Posterior vena cava (tissue), 2 donors: ENCODE measurements around the gene ERBB2. TPM values are rescaled to one million over a fixed set of nuclear protein-coding genes. Genes with fewer than 3 reads are reported as not detected.
A peak's percentile ranks its signal among the peaks of the same experiment; 100 is the strongest.
"Not testable (repeated sequence)": the region's sequence is repeated elsewhere in the genome, so short reads cannot be mapped to it uniquely, and the experiment has no call there.

Experiments used
- DNase-seq: peaks from one replicate; pipeline ENCODE4 v3.0.0-alpha.2; 2020; ENCODE audit warnings: low spot score
- intact Hi-C, 2 donors: fragments of 100-400 bp; cut with DNase I; formaldehyde crosslinking; loops; one replicate each; pipeline versions ENCODE4 v1.14.1 to v1.14.2; 2022 to 2023
- total RNA-seq, 2 donors: library from RNA; stranded (reverse); fragmentation: NEBNext Ultra II Directional; extraction: Animal tissue kit (Norgen Biotek cat#: 25700); gene quantifications; one replicate each; pipeline ENCODE4 v1.2.1, GENCODE V29; 2021
- donor health status: DM: yes; HTN: yes; CAD: no.
- donor health status: DM: yes; HTN: yes; CAD: no.

ERBB2 gene
- total RNA-seq, 2 donors from 2014 or later, result 33.0 to 42.8 TPM

DNA sequence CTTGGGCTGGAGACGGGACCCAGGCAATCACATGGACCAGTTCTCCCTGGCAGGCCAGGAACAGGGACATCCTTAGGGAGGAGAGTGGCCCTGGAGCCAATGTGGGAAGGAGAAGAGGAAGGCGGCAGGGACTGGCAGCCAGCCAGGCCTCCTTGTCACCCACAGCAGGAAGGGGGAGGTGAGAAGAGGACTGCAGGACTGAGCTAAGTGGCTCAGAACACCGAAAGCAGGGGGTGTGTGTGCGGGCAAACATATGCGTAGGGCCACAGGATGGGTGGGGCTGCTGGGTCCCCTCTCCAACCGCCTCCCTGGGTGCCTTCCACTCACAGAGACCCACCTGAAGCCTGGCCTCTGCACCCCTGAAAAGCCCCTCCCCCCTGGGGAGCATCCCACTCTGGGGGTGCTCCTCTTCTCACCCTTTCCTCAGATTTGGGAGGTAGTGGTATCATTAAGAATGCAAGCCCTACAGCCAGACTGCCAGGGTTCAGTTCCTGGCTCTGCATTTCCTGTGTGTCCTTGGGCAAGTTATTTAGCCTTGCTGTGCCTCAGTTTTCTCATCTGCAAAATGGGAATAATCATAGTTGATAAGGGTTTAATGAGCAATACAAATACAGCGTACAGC is 23.6 kb upstream of the ERBB2 start:
- intact Hi-C loops, result no loop called here
- DNase-seq, result no peak

DNA sequence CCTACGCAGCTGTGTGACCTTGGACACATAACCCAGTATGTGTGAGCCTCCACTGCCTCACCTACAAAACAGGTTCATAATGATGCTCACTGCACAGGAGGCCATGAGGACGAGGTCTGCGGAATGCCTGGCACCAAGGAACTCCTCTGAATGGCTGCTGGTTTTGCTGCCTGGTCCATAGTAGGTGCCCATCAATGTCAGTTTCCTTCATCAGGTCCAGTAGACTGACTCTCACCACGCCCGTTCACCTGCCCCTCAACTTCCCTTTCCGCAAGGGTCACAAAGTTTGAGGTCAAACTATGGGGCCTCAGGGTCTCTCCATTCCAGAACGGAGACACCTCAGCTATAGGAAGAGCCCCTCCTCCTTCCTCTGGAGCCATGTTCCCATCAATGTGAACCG is 22.8 kb upstream of the ERBB2 start:
- DNase-seq, result no peak
- intact Hi-C loops, result no loop called here

DNA sequence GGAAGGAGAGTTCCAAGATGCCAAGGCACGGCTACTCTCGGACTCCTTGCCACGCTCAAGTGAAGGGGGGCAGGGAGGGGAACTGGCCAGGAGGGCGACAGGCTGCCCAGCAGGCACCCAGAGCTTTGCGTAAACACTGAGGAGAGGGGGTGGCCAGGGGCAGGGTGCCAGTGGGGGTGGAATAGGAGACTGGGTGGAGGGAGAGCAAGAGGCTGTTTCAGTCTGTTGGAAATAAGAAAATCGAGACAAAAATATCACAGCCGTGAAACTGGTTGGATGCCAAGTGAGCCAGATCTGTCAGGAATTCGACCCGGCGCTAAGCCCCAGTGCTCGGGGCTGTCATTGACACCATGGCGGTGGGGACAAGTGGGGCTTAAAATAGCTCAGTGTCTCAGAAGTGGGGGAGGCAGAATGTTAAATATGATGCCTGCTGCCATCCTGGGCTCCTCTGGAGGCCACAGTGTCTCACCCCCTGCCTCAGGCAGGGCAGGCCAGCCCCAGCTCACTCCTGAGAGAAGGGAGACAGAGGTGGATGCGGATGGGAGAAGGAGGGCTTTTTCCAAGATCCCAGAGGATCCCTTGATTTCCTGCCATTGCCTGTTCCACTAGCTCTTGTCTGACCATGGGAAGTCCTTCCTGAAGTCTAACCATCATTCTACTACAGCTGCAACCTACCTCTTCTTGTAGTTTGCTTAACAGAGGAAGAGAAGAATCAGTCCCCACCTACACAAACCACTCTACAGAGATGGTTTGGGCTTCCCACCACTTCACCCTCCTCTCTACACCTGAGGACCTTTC is 22.1 kb upstream of the ERBB2 start:
- no peak for DNase-seq
- intact Hi-C loops, result no loop called here

DNA sequence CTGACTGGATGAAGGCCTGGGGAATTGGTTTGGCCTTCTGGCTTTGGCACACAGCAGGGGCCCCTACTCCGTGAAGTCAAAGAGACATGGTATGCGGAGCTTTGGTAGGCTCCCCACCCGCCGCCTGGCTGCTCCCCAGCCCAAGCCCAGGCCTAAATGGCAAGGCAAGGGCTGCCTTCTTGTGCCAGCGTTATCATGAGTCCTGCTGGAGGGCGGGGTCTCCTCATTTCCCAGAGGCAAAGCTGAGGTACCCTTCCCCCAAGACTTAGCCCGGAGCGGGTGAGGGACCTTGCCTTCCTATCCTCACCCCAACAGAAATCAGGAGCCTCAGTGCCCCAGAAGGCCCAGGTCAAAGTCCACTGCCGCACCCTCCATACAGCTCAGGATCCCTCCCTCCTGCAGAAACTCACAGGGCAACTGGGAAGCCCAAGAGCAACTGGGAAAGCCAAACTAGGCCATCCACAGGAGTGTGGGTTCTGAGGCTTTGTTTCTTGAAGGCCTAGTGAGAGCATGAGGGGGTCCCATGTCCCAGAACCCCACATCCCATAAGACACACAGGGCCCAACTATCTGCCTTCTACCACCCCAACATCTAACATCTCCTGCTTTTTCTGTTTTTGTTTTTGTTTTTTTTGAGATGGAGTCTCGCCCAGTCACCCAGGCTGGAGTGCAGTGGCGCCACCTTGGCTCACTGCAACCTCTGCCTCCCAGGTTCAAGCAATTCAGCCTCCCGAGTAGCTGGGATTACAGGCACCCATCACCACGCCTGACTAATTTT is 21.3 kb upstream of the ERBB2 start:
- intact Hi-C loops, result no loop called here
- no peak for DNase-seq

DNA sequence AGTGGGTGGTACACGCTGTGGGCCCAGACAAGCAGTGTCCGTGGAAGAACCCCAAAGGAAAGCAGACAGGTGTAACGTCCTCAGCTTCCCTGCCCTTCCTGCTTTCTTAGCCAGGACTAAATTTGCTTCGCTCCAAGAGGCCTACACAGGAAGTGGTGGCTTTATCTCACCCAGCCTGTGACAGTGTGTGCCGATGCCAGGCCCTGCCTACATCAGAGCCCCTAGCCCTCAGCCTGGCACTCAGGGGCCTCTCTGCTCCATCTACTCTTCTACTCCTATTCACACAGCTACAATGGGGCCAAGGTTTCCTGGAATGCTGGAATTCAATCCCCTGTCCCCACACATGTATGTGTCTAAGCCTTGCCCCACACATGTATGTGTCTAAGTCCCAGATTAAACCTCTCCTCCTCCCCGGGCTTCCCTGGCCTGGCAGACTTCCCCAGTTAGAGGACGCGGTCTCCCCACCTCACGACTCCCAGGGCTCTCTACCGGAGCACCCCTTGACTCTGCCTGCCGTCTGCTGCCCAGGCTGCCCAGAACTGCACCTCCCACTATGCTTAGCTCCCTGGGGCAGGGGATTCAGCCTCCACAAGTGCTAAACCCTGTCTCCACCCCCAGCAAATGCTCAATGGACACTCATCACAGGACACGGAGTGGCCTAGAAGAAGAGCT is 20.2 kb upstream of the ERBB2 start:
- intact Hi-C loops, result loop anchor here in 1 of 2 donors (10.0 kb wide), 1 partner anchor 45 kb away; the partner anchor contains the start of gene STARD3
- DNase-seq, result no peak

DNA sequence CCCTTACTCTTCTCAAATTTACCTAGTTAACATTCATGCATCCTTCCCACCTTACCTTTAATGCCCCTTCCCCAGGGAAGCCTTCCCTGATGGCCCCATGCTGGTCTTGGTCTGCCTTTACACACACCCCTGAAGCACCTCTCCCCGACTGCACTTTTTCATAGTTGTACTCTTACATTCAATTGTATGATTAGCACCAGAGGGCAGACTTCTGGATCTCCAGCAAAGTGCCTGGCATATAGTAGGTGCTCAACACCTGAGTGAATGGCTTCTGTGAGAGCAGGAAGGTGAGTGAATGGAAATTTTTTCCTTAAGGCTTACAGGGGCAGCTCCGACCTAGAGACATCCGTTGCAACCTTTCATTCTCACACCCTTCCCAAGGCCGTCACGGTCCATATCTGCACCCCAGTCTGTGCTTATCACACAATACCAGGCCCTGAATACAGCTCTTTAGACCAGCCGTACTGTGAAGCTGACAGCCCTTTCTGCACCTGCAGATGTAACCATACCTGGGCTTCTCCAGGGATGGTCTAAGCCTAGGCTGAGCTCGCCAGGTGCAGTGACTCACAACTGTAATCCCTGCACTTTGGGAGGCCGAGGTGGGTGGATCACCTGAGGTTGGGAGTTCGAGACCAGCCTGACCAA is 16.4 kb upstream of the ERBB2 start:
- intact Hi-C loops, result loop anchor here in 1 of 2 donors (10.0 kb wide), 1 partner anchor 49 kb away; the partner anchor contains the start of gene STARD3
- no peak for DNase-seq

DNA sequence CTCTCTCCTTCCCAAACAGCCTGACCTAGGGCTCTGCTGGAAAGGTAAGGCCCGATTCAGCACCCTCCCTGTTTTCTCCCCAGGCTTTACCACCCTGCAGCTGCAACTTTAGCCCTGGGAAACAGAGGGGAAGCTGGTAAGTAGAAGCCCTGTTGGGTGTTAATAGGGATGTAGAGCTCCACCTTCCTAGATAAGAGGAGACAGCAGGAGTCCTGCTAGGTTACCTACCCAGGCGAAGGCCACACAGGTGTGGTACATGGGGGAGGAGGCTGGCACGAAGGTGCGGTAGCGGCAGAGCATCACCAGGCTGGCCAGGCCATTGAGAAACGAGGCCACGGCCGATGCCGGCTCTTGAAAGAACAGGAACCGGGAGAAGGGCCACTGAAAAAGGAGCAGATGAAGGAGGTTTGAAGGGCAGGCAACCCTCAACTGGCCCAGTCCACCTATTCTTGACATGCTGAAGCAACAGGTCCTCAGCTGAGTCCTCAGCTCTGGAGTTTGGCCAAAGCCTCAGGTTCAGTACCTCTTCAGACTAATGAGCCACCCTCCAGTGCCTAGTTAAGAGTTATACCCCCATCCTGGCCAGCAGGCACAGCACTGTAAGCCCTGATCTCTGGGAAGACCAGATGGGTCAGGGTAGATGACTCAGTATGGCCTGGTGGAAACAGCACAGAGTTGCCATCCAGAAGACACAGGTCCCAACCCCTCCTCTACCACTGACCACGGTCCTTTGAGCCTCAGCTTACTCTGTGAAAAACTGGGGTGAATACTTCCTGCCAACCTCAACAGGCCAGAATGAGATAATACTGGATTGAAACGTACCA is 15.3 kb upstream of the ERBB2 start:
- no peak for DNase-seq
- intact Hi-C loops, result loop anchor here in 1 of 2 donors (10.0 kb wide), 1 partner anchor 50 kb away; the partner anchor contains the start of gene STARD3

DNA sequence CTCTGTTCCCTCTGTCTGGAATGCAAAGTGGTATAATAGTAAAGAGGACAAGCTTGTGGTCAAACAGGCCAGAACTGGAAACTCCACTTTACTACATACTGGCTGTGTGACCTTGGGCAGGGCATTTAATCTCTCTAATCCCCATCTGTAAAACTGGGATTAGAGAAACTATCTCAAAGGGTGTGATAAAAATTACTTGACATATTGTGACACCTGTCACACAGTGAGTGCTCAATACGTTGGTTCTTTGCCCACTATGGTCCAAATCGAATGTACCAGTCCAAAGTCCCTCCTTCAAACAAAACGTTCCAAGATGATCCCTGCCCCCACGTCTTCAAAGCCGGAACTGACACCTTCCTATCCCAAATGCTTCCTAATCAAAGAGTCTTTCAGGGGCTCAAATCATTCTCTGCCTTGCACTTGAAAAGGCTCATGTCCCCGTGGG is 12.7 kb upstream of the ERBB2 start:
- DNase-seq, result no peak
- intact Hi-C loops, result loop anchor here in 1 of 2 donors (10.0 kb wide), 1 partner anchor 52 kb away; the partner anchor contains the start of gene STARD3

DNA sequence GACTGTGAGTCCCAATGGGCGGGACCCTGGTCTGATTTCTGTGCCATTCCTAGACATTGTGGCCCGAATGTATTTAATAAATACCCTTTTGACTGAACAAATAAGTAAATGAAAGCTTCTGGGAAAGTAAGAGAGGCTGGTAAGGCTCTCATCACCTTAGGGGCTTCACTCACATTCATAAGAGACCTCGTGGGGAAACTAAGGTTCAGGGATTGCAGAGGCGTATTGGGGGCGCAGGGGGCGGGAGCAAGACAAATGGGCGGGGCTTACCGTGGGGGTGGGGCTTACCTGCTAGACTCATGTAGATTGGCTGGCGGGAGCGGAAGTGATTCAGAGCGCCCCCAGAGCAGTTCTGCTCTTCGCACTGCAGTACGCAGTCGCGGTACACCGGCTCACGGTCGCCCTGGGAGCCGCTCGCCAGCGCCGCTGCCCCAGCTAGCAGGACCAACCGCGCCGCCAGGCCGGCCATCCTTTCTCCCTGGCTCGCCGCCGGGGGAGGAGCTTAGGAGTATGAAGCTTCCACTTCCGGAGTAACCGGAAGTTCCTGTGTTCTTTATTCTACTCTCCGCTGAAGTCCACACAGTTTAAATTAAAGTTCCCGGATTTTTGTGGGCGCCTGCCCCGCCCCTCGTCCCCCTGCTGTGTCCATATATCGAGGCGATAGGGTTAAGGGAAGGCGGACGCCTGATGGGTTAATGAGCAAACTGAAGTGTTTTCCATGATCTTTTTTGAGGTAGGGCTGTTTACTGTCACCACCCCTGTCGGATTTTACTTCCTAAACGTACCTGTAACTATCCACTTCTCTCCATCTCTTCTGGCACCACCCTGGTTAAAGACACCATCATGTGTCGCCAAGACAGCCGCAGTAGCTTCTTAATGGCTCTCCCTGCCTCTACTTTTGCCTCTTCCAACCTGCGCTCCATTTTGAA is 12.1 kb upstream of the ERBB2 start, which contains the start of gene PGAP3:
Gene PGAP3 (minus strand): TSS at position 512 of the 929 bp plus-strand sequence. CDS start 43 bp downstream, at position 469.
- intact Hi-C loops, result loop anchor here in 1 of 2 donors (10.0 kb wide), 1 partner anchor 53 kb away; the partner anchor contains the start of gene STARD3
- DNase-seq, result peak; percentile 93

DNA sequence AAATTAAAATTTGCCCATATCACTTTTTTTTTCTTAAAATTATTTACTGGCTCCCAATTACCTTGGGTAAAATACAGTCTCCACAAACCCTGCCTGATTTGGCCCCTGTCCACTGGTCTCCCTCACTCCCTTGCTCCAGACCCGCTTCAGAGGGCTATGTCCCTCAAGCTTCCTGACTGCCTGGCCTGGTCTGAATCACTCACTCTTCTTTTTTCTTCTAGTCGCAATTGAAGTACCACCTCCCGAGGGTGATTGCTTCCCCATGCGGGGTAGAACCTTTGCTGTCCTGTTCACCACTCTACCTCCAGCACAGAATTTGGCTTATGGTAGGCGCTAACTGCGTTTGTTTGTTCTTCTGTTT is 11.4 kb upstream of the ERBB2 start:
- DNase-seq, result no peak
- intact Hi-C loops, result loop anchor here in 1 of 2 donors (10.0 kb wide), 1 partner anchor 54 kb away; the partner anchor contains the start of gene STARD3

DNA sequence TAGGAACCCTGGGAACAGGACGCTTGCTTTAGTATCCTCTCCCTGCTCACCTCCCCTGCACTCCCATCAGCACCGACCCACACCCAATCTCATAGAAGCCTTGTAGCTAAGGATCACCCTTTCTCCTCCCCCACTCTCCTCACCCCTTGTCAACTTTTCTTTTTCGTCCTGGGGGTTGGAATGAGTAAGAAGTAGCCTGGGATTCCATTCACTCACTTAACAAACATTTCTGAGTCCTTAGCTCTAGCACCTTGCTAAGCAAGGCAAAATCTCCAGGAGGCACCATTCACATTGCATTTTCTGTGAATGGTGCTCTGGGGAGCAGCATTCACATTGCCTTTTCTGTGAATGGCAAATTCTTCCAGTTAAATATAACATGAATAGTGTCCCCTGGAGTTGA is 10.9 kb upstream of the ERBB2 start:
- DNase-seq, result no peak
- intact Hi-C loops, result loop anchor here (1.0 to 10.0 kb wide), 2 partner anchors 21 to 54 kb away; partner anchors contain the start of gene STARD3 (in 1 of the 2)

DNA sequence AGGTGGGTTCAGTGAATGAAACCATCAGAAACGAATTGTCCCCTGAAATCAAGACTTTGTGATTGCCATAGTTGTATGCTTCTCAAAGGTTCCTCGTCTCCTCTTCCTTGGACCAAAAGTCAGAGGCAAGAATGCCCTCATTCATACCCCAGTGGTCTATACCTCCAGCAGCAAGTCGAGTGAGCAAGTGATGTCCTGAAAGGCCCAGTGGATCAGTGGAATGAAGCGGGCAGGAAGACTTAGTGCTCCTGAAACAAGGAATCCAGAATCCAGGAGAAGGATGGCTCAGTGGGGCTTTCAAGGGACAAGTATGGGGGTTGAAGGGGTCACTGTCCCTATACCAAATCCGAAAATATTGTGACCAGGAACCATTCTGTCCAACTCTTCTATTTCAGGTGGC is 5.3 kb upstream of the ERBB2 start:
- intact Hi-C loops, result no loop called here
- DNase-seq, result no peak

DNA sequence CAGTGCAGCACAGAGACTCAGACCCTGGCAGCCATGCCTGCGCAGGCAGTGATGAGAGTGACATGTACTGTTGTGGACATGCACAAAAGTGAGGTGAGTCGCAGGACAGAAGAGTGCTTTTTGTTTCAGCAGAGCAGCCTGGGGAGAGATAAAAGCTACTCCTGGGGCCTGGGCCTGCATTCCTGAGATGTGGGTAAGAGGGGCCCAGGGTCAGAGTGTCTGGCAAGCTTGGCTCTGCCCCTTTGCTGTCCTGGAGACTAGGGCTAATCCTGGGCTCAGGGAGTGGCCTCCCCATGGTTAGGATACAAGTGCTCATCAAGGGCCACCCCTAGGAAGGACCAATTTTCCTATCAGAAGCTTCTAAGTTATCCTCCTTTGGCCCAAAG is 4.8 kb upstream of the ERBB2 start:
- DNase-seq, result no peak
- intact Hi-C loops, result no loop called here

DNA sequence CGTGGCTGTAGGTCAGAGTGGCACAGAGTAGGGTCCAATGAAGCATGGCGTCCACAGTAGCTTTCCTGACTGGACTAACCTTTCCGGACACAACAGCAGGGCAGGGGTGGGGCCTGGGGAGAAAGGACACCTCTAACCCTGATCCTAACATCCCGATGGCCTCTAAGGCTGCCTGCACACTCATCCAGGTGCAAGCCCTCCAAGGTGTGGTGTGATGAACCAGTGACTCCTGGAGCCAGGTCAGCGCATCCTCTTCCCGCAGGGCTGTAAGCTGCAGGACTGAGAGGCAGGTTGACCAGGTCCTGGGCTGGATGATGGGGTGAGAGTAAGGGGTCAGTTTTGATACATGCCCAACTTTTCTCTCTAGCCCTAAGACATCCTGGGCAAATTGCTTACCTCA is 3.1 kb upstream of the ERBB2 start:
- intact Hi-C loops, result no loop called here
- DNase-seq, result no peak

DNA sequence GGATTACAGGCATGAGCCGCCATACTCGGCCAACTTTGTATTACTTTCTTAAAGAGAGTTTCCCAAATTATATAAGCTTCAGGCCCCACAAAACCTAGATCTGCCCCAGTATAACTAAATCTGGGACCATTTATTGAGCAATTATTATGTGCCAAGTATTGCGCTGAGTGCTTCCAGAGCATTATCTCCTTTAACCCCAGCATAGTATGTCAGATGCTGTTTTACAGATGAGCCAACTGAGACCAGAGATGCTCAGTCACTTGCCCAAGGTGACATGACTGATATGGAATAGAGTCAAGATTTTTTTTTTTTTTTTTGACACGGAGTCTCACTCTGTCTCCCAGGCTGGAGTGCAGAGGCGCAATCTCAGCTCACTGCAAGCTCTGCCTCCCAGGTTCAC is 1.9 kb upstream of the ERBB2 start:
- DNase-seq, result no peak
- intact Hi-C loops, result no loop called here

DNA sequence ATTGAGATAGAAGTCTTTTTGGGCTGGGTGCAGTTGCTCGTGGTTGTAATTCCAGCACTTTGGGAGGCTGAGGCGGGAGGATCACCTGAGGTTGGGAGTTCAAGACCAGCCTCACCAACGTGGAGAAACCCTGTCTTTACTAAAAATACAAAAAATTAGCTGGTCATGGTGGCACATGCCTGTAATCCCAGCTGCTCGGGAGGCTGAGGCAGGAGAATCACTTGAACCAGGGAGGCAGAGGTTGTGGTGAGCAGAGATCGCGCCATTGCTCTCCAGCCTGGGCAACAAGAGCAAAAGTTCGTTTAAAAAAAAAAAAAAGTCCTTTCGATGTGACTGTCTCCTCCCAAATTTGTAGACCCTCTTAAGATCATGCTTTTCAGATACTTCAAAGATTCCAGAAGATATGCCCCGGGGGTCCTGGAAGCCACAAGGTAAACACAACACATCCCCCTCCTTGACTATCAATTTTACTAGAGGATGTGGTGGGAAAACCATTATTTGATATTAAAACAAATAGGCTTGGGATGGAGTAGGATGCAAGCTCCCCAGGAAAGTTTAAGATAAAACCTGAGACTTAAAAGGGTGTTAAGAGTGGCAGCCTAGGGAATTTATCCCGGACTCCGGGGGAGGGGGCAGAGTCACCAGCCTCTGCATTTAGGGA is 577 bp upstream of the ERBB2 start:
- intact Hi-C loops, DNase-seq: not testable (repeated sequence)
